AG04450 (cell line): ENCODE measurements around the gene PHAF1. TPM values are rescaled to one million over a fixed set of nuclear protein-coding genes. Genes with fewer than 3 reads are reported as not detected.

Experiments
- CTCF ChIA-PET: fragments of 300-600, 350-600 bp; formaldehyde crosslinking; extraction: SDS; loops from one replicate; lab custom pipeline; 2022; ENCODE audit warnings: antibody characterized with exemption, inconsistent platforms; lab: Charles Lee
- POLR2A ChIA-PET: fragments of 350-600 bp; formaldehyde crosslinking; extraction: SDS; loops from one replicate; lab custom pipeline; 2021; ENCODE audit warnings: antibody characterized with exemption, inconsistent platforms; lab: Yijun Ruan, JAX
- DNase-seq: peaks from one replicate; pipeline ENCODE4 v3.0.0-alpha.2; 2011; ENCODE audit warnings: low read depth, low spot score
- H3K27ac ChIP-seq: one replicate; pipeline ENCODE4 v1.5.1; 2012; ENCODE audit warnings: low read depth, low read length, control low read depth
- H3K27me3 ChIP-seq: one replicate; pipeline ENCODE4 v1.6.0; 2012; ENCODE audit warnings: low read length; ENCODE audit not compliant: control insufficient read depth, insufficient read depth
- H3K4me3 ChIP-seq: 2 replicates; pipeline ENCODE4 v1.5.1; 2011; ENCODE audit warnings: mild to moderate bottlenecking, low read depth, low read length, control low read depth
- H3K9me3 ChIP-seq: 2 replicates; pipeline ENCODE4 v1.5.1; 2012; ENCODE audit warnings: low read length; ENCODE audit not compliant: control insufficient read depth, insufficient read depth
- CTCF ChIP-seq: IDR thresholded peaks from 2 replicates; pipeline ENCODE4 v1.5.1; 2011; ENCODE audit warnings: low read depth, low read length, control low read depth, inconsistent platforms
- polyA plus RNA-seq: library from polyadenylated mRNA; depleted of rRNA; stranded (reverse); fragments of >200 nt; gene quantifications from 2 replicates; pipeline ENCODE4 v1.2.3, GENCODE V29; 2011

Gene PHAF1
- polyA plus RNA-seq, 1 experiment: 26.1 TPM

GRCh38 chr16:67186550-67186950 is 76.8 kb downstream of the PHAF1 start:
- H3K27ac ChIP-seq: no peak overlapping the region
- no peak overlapping the region for H3K4me3 ChIP-seq
- DNase-seq: no peak
- no peaks in the 10 kb centered on the region for H3K27me3 ChIP-seq
- ChIA-PET POLR2A (interaction anchor here (0.6 to 0.7 kb wide), 2 partner anchors 11 to 167 kb away, joined by 3 to 4 read pairs; no protein-coding TSS in a partner anchor), CTCF (no interaction called here)
- no peaks in the 10 kb centered on the region; the same call in 1 of the 2 replicates for H3K9me3 ChIP-seq
- TF ChIP-seq CTCF: no peak

- POLR2A ChIA-PET: interaction anchor here (0.6 kb wide), 1 partner anchor 167 kb away, joined by 3 read pairs; no protein-coding TSS in a partner anchor
- no peak overlapping the region for H3K27ac ChIP-seq
These were observed 77.6 kb downstream of the PHAF1 start for GRCh38 chr16:67187175-67187890.

GRCh38 chr16:67188323-67188722 is 78.6 kb downstream of the PHAF1 start:
- Histone ChIP-seq H3K4me3 (no peak overlapping the region), H3K27ac (no peak overlapping the region), H3K9me3 (no peaks in the 10 kb centered on the region; the same call in 1 of the 2 replicates), H3K27me3 (no peaks in the 10 kb centered on the region)
- no peak for TF ChIP-seq CTCF
- ChIA-PET CTCF (interaction anchor here (2.2 kb wide), 1 partner anchor 234 kb away, joined by 7 read pairs; no protein-coding TSS in a partner anchor), POLR2A (no interaction called here)
- no peak for DNase-seq

More at GRCh38 chr16:67187175-67187890, 77.6 kb downstream of the PHAF1 start:
- TF ChIP-seq CTCF: no peak
- H3K4me3 ChIP-seq: no peak overlapping the region
- no peaks in the 10 kb centered on the region; the same call in 1 of the 2 replicates for H3K9me3 ChIP-seq
- CTCF ChIA-PET: interaction anchor here (0.6 kb wide), 1 partner anchor 233 kb away, joined by 4 read pairs; no protein-coding TSS in a partner anchor
- H3K27me3 ChIP-seq: no peaks in the 10 kb centered on the region
- no peak for DNase-seq

- no peak overlapping the region for H3K4me3 ChIP-seq
- no peaks in the 10 kb centered on the region; the same call in 1 of the 2 replicates for H3K9me3 ChIP-seq
- ChIA-PET POLR2A (no interaction called here), CTCF (interaction anchor here (0.9 to 2.2 kb wide), 3 partner anchors 9 to 235 kb away, joined by 3 to 7 read pairs (median 3); partner anchors contain the start of gene CES3)
- no peak for DNase-seq
- H3K27ac ChIP-seq: no peak overlapping the region
- no peak for TF ChIP-seq CTCF
- no peaks in the 10 kb centered on the region for H3K27me3 ChIP-seq
These were observed 79.1 kb downstream of the PHAF1 start for GRCh38 chr16:67188798-67189197.

- POLR2A ChIA-PET: no interaction called here
- TF ChIP-seq CTCF: no peak
- Histone ChIP-seq H3K4me3 (no peak within 1 kb of the TSS), H3K27me3 (no peaks in the 10 kb centered on the region), H3K27ac (no peak within 1 kb of the TSS), H3K9me3 (no peaks in the 10 kb centered on the region; the same call in 1 of the 2 replicates)
- no peak for DNase-seq
- CTCF ChIA-PET: interaction anchor here (0.5 to 2.2 kb wide), 2 partner anchors 86 to 236 kb away, joined by 3 to 7 read pairs; no protein-coding TSS in a partner anchor
These were observed 80.3 kb downstream of the PHAF1 start, which contains the start of gene EXOC3L1 for GRCh38 chr16:67190041-67190440. EXOC3L1 (minus strand) TSS chr16:67190136; CDS start chr16:67189676, 460 bp downstream.
